Parathyroid adenoma (tissue), 2 donors: Measurements from ENCODE around the gene MGAT3.

ENCODE experiments used
- H2AFZ ChIP-seq: fragments of 300-600 bp; sonication (generic); one replicate; pipeline ENCODE4 v1.7.0; 2017; ENCODE audit warnings: antibody characterized with exemption, mild to moderate bottlenecking
- H3K27ac ChIP-seq: fragments of 300-600 bp; sonication (generic); one replicate; pipeline ENCODE4 v1.7.0; 2017
- H3K27me3 ChIP-seq: fragments of 300-600 bp; sonication (generic); one replicate; pipeline ENCODE4 v1.7.0; 2017; ENCODE audit warnings: low read length; ENCODE audit not compliant: control insufficient read depth, insufficient read depth
- H3K36me3 ChIP-seq: fragments of 300-600 bp; sonication (generic); one replicate; pipeline ENCODE4 v1.7.0; 2017; ENCODE audit warnings: low read length; ENCODE audit not compliant: control insufficient read depth, insufficient read depth
- H3K4me1 ChIP-seq: fragments of 300-600 bp; sonication (generic); one replicate; pipeline ENCODE4 v1.7.0; 2017; ENCODE audit warnings: control low read depth
- H3K4me2 ChIP-seq: fragments of 300-600 bp; sonication (generic); one replicate; pipeline ENCODE4 v1.7.0; 2017; ENCODE audit warnings: low read length
- H3K4me3 ChIP-seq: fragments of 300-600 bp; sonication (generic); one replicate; pipeline ENCODE4 v1.7.0; 2017; ENCODE audit warnings: low read depth, low read length
- H3K79me2 ChIP-seq: fragments of 300-600 bp; sonication (generic); one replicate; pipeline ENCODE4 v1.7.0; 2017; ENCODE audit warnings: control low read depth
- H3K9ac ChIP-seq: fragments of 300-600 bp; sonication (generic); one replicate; pipeline ENCODE4 v1.7.0; 2017; ENCODE audit warnings: mild to moderate bottlenecking
- H3K9me3 ChIP-seq: fragments of 300-600 bp; sonication (generic); one replicate; pipeline ENCODE4 v1.7.0; 2017; ENCODE audit warnings: low read length; ENCODE audit not compliant: control insufficient read depth
- TF ChIP-seq, protein P1 (sequence below): fragments of 300-600 bp; sonication (generic); IDR thresholded peaks from one replicate; pipeline ENCODE4 v1.7.0; 2017; ENCODE audit warnings: antibody characterized with exemption, mild to moderate bottlenecking
- donor health status: primary hyperparathyroidism.

Gene MGAT3

DNA sequence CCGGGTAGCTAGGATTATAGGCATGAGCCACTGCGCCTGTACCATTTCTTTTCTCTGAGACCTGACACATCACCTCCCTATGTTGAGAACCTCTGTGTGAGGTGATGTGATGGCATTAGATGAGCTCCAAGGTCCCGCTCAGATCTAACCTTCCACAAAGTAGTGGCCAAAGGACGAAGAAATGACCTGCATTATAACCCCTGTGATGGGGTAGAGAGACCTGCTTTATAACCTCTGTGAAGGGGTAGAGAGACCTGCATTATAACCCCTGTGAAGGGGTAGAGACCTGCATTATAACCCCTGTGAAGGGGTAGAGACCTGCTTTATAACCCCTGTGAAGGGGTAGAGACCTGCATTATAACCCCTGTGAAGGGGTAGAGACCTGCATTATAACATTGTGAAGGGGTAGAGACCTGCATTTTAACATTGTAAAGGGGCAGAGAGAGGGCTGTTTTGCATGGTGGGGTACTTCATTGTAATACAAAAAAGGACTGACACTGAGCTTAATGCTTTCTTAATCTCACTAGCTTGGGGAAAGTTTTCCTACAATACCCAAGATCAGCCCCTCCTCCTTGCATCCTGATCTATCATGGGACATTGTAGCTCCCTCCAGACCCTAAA is 53.8 kb downstream of the MGAT3 start:
- H2AFZ ChIP-seq = no peak overlapping the region
- H3K27me3 ChIP-seq = no peaks in the 10 kb centered on the region
- H3K4me2 ChIP-seq = no peak overlapping the region
- TF ChIP-seq, protein P1, sequence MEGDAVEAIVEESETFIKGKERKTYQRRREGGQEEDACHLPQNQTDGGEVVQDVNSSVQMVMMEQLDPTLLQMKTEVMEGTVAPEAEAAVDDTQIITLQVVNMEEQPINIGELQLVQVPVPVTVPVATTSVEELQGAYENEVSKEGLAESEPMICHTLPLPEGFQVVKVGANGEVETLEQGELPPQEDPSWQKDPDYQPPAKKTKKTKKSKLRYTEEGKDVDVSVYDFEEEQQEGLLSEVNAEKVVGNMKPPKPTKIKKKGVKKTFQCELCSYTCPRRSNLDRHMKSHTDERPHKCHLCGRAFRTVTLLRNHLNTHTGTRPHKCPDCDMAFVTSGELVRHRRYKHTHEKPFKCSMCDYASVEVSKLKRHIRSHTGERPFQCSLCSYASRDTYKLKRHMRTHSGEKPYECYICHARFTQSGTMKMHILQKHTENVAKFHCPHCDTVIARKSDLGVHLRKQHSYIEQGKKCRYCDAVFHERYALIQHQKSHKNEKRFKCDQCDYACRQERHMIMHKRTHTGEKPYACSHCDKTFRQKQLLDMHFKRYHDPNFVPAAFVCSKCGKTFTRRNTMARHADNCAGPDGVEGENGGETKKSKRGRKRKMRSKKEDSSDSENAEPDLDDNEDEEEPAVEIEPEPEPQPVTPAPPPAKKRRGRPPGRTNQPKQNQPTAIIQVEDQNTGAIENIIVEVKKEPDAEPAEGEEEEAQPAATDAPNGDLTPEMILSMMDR = no peak
- H3K4me1 ChIP-seq = no peaks in the 10 kb centered on the region
- H3K9me3 ChIP-seq = no peaks in the 10 kb centered on the region
- no peak overlapping the region for H3K9ac ChIP-seq
- H3K36me3 ChIP-seq = no peaks in the 10 kb centered on the region
- no peak overlapping the region for H3K4me3 ChIP-seq
- H3K79me2 ChIP-seq = peaks cover 11% of the 10 kb centered on the region
- no peak overlapping the region for H3K27ac ChIP-seq

DNA sequence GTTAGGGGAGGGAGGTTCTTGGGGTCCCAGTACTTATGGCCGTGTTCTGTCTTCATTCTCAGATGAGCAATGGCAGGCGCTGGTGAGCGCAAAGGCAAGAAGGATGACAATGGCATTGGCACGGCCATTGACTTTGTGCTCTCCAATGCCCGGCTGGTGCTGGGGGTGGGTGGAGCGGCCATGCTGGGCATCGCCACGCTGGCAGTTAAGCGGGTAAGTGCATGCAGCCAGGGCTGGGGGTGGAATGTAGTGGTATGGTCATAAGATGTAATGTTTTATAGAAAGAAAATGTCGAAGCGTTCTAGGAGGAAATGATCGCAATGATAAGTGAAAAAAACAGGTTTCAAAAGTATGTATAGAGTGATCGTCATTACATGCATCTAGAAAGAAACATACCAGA is 54.4 kb downstream of the MGAT3 start:
- no peaks in the 10 kb centered on the region for H3K9me3 ChIP-seq
- TF ChIP-seq, protein P1 = no peak
- H3K9ac ChIP-seq = no peak overlapping the region
- H2AFZ ChIP-seq = no peak overlapping the region
- H3K36me3 ChIP-seq = no peaks in the 10 kb centered on the region
- H3K27me3 ChIP-seq = no peaks in the 10 kb centered on the region
- H3K79me2 ChIP-seq = peaks cover 8% of the 10 kb centered on the region
- H3K27ac ChIP-seq = no peak overlapping the region
- H3K4me1 ChIP-seq = no peaks in the 10 kb centered on the region
- H3K4me3 ChIP-seq = no peak overlapping the region
- no peak overlapping the region for H3K4me2 ChIP-seq

DNA sequence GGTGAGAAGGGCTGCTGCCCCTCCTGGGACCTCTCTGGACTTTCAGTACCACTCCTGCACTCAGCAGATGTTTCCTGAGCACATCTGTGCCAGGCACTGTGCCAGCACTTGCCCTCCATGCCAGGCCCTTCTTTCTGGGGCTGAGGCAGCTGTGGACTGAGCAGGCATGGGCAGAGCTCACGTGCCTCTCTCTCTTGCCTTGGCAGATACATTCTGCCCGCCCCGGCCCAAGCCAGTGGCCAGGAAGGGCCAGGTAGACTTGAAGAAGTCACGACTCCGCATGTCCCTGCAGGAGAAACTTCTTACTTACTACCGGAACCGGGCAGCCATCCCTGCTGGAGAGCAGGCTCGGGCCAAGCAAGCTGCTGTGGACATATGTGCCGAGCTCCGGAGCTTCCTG is 55.2 kb downstream of the MGAT3 start:
- H3K36me3 ChIP-seq = no peaks in the 10 kb centered on the region
- H2AFZ ChIP-seq = no peak overlapping the region
- no peak overlapping the region for H3K9ac ChIP-seq
- H3K4me2 ChIP-seq = no peak overlapping the region
- H3K27me3 ChIP-seq = no peaks in the 10 kb centered on the region
- no peak overlapping the region for H3K4me3 ChIP-seq
- TF ChIP-seq, protein P1 = no peak
- H3K4me1 ChIP-seq = no peaks in the 10 kb centered on the region
- peaks cover 7% of the 10 kb centered on the region for H3K79me2 ChIP-seq
- no peak overlapping the region for H3K27ac ChIP-seq
- no peaks in the 10 kb centered on the region for H3K9me3 ChIP-seq

DNA sequence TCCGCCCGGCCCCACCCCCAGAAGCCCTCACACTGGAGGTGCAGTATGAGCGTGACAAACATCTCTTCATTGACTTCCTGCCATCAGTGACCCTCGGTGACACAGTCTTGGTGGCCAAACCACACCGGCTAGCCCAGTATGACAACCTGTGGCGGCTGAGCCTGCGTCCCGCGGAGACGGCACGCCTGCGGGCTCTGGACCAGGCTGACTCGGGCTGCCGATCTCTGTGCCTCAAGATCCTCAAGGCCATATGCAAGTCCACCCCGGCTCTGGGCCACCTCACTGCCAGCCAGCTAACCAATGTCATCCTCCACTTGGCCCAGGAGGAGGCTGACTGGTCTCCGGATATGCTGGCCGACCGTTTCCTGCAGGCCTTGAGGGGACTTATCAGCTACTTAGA is 57.0 kb downstream of the MGAT3 start:
- Histone ChIP-seq H3K9me3 (no peaks in the 10 kb centered on the region), H3K36me3 (no peaks in the 10 kb centered on the region), H3K79me2 (no peaks in the 10 kb centered on the region), H3K27ac (no peak overlapping the region), H3K4me2 (no peak overlapping the region), H3K27me3 (no peaks in the 10 kb centered on the region), H3K4me1 (no peaks in the 10 kb centered on the region), H3K9ac (no peak overlapping the region), H3K4me3 (no peak overlapping the region), H2AFZ (no peak overlapping the region)
- TF ChIP-seq, protein P1 = no peak

DNA sequence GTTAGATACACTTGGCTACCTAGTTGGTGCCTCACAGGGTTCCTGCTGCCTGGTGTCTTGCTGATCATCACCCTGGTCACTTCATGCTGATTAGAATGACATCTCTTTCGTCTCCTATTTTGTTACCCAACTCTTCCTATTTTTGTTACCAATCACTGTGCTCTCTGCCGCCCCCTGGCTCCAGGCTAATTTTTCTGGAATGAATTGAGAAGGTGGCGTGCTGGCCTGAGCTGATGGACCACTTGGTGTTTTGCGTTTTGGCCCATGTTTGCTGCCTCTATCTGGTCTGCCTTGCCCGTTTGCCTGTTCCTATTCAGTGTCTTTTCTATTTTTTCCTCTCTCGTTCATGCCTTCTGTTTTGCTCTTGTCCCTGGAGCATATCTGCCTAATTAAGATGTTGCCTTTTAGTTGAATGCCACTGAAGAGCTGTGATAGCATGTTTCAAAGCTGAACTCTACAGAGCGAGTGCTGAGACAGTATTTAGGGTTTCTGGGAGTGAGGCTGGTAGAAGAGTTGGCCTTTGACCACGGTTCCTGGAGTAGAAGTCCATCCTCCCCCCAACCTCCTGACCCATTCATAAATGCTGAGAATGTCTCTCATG is 57.7 kb downstream of the MGAT3 start:
- H3K36me3 ChIP-seq = no peaks in the 10 kb centered on the region
- no peak overlapping the region for H2AFZ ChIP-seq
- H3K4me2 ChIP-seq = no peak overlapping the region
- H3K27me3 ChIP-seq = no peaks in the 10 kb centered on the region
- no peaks in the 10 kb centered on the region for H3K9me3 ChIP-seq
- no peaks in the 10 kb centered on the region for H3K4me1 ChIP-seq
- H3K4me3 ChIP-seq = no peak overlapping the region
- TF ChIP-seq, protein P1 = peak; percentile 63
- H3K79me2 ChIP-seq = no peaks in the 10 kb centered on the region
- H3K9ac ChIP-seq = no peak overlapping the region
- H3K27ac ChIP-seq = no peak overlapping the region
